Activated gamma-delta T cell (primary cell): ENCODE results near the gene PRM3.

Experiments
- DNase-seq: peaks from one replicate; lab custom pipeline; 2025; lab: John Stamatoyannopoulos, UW

The PRM3 gene

DNA sequence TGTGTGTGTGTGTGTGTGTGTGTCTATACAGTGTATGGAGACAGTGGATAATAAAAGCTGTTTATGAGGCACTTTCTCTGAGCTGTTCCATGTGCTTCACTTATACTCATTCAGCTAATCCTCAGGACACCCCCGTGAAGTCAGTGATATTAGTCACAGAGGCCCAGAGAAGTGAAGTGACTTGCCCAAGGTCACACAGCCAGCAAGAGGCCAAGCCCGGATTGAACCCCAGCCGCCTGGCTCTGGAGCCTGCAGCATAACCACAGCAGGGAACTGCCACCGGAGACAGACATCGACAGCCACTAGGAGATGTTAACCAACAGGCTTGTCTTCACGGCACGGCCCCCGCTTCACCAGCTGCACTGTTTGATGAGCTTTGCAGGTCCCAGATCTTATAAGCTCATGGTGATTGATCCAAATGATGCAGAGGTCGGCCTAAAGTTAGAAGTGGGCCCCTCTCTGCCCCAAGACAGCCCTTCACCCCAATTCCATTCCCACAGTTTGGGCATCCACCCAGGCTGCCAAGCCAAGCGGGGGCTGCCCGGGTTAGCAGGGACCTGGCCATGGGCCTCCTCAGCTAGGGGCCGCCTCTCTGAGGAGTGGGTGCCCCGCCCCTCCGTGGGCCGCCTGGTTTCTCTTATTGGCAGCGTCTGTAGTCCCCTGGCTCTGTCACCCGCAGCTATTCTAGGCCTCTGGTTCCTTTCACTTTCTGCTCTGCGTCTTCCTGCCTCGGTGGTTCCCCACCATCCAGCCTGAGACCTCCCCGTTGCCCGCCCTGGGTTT is 48.3 kb downstream of the PRM3 start:
- DNase-seq = no peak

DNA sequence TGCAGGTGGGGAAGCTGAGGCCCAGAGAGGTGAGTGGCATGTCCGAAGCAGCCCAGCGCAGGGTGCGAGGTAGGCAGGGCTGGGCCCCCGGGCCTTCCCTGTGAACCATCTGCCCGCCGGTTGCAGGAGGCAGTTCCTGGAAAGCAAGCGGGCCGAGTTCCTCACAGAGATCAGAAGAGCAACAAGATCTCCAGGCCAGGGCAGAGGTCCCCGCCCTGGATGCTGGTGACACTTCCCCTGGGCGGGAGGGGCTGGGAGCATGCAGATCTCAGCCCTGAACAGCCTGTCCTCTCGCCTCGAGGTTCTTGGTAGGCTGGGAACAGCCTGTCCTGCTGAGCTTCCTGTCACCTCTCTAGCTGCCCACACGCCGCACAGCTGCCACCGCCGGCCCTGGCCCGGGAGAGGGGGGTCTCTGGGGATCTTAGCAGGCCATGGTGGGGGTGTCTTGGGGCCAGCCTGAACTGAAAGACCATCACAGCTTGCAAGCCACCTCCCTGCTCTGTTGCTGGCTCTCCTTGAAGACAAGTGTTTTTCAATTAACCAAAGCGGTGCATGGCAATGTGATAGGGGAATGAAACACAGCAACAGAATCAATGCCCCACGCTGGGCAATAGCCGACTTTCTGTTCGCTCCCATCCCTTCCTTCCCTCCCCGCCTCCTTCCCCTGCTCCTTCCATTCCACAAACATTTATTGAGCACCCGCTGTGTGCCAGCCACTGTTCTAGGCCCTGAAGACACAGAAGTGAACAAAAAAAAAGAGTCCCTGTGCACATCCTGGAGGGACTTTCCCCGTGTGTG is 49.1 kb downstream of the PRM3 start:
- DNase-seq = no peak
